MM.1S (cell line): ENCODE measurements around the gene CADPS.

Experiments
- CTCF ChIP-seq: fragments of 300-600 bp; sonication (generic); IDR thresholded peaks from 2 replicates; pipeline ENCODE4 v1.5.1; 2016; ENCODE audit warnings: antibody characterized with exemption, low read length, mixed read lengths
- EZH2phosphoT487 ChIP-seq: fragments of 300-600 bp; sonication (generic); IDR thresholded peaks from 2 replicates; pipeline ENCODE4 v1.6.1; 2018; ENCODE audit warnings: antibody characterized with exemption, low read length

GRCh38 chr3:62797132-62797531 lies 78.1 kb downstream of the CADPS start:
- TF ChIP-seq CTCF (no peak), EZH2phosphoT487 (no peak)
